HepG2 (cell line): ENCODE data around the gene PTPN13. TPM values are rescaled to one million over a fixed set of nuclear protein-coding genes. Genes with fewer than 3 reads are reported as not detected.

Source experiments
- ATAC-seq: fragments of 200-7000 bp; cut with Tn5 transposase; 3 replicates; pipeline ENCODE4 v1.9.1; 2020; ENCODE audit warnings: mild to moderate bottlenecking, moderate library complexity
- BruUV-seq: library from RNA; stranded (reverse); fragments of 400-500 nt; replicated peaks from 2 replicates; lab custom pipeline; 2021; lab: Mats Ljungman, UMichigan
- CTCF ChIA-PET: fragments of 300-600 bp; formaldehyde crosslinking; extraction: SDS; loops from one replicate; lab custom pipeline; 2021; ENCODE audit warnings: low total read pairs, inconsistent platforms, low intra/inter-chr PET ratio; lab: Yijun Ruan, JAX
- POLR2A ChIA-PET: fragments of 350-600 bp; sonication (Branson Sonifier 250); formaldehyde crosslinking; loops from one replicate; lab custom pipeline; 2020; ENCODE audit warnings: antibody characterized with exemption, inconsistent platforms; lab: Yijun Ruan, JAX
- DNase-seq: peaks from one replicate; pipeline ENCODE4 v3.0.0-alpha.2; 2015; ENCODE audit warnings: low spot score
- FAIRE-seq: peaks from 3 replicates; lab custom pipeline; 2011; peaks lifted over from hg19 to GRCh38; lab: Jason Lieb, UNC
- H2AFZ ChIP-seq: one replicate; pipeline ENCODE4 v1.6.1; 2011; ENCODE audit warnings: low read length, inconsistent platforms
- H3K27ac ChIP-seq: fragments of 300-600 bp; 3 replicates; pipeline ENCODE4 v1.8.0; 2011; ENCODE audit warnings: mixed run types, mild to moderate bottlenecking, mixed read lengths, low read length, inconsistent platforms; ENCODE audit not compliant: insufficient read depth; ENCODE audit errors: extremely low read length
- H3K27me3 ChIP-seq, 2 experiments: fragments of 200-600 bp in 1 of 2; 2 replicates in 1 of 2; 3 replicates in 1 of 2; pipeline versions ENCODE4 v1.6.0 to v1.8.0; 2011; ENCODE audit warnings: low read length in 2 of 2, mild to moderate bottlenecking in 2 of 2, moderate library complexity in 2 of 2, inconsistent platforms in 1 of 2; ENCODE audit not compliant: insufficient read depth in 2 of 2, control insufficient read depth in 1 of 2
- H3K36me3 ChIP-seq, 2 experiments: fragments of 200-600 bp in 1 of 2; replicated peaks in 1 of 2; 2 replicates in 1 of 2; 3 replicates in 1 of 2; pipeline versions ENCODE4 v1.5.1 to v1.8.0; 2011; ENCODE audit warnings: low read length in 2 of 2, inconsistent platforms in 1 of 2; ENCODE audit not compliant: insufficient read depth in 2 of 2, control insufficient read depth in 1 of 2
- H3K4me1 ChIP-seq: 2 replicates; pipeline ENCODE4 v1.5.1; 2012; ENCODE audit warnings: low read length, inconsistent platforms; ENCODE audit not compliant: insufficient read depth
- H3K4me2 ChIP-seq: 2 replicates; pipeline ENCODE4 v1.6.0; 2011; ENCODE audit warnings: low read depth, low read length, inconsistent platforms
- H3K4me3 ChIP-seq, 3 experiments: fragments of 200-600 bp in 1 of 3; sonication (generic), shearing (Covaris generic) in 1 of 3; replicated peaks in 1 of 3; 2 replicates each; pipeline ENCODE4 v1.5.1; 2011 to 2016; ENCODE audit warnings: low read length in 3 of 3, inconsistent platforms in 2 of 3, low read depth in 2 of 3, mild to moderate bottlenecking in 2 of 3, control low read depth in 1 of 3, mixed read lengths in 1 of 3; ENCODE audit not compliant: insufficient read depth in 1 of 3
- H3K79me2 ChIP-seq: one replicate; pipeline ENCODE4 v1.6.1; 2011; ENCODE audit warnings: low read length, inconsistent platforms; ENCODE audit not compliant: insufficient read depth
- H3K9ac ChIP-seq: 2 replicates; pipeline ENCODE4 v1.6.0; 2011; ENCODE audit warnings: mild to moderate bottlenecking, low read depth, low read length, inconsistent platforms; ENCODE audit not compliant: insufficient read depth
- H3K9me3 ChIP-seq: 2 replicates; pipeline ENCODE4 v1.5.1; 2012; ENCODE audit warnings: mild to moderate bottlenecking, low read length
- H4K20me1 ChIP-seq: 2 replicates; pipeline ENCODE4 v1.6.0; 2011; ENCODE audit warnings: inconsistent platforms, mild to moderate bottlenecking, low read length, moderate library complexity; ENCODE audit not compliant: insufficient read depth
- ADNP ChIP-seq: sonication (generic); formaldehyde crosslinking; IDR thresholded peaks from 2 replicates; pipeline ENCODE4 v1.4.0; 2020; ENCODE audit warnings: missing genetic modification reagents
- BRCA1 ChIP-seq: sonication (generic); formaldehyde crosslinking; IDR thresholded peaks from 2 replicates; pipeline ENCODE4 v1.4.0; 2020; ENCODE audit warnings: missing genetic modification reagents
- TEF ChIP-seq: sonication (generic); formaldehyde crosslinking; IDR thresholded peaks from 2 replicates; pipeline ENCODE4 v1.5.0; 2020; ENCODE audit warnings: missing genetic modification reagents
- YEATS4 ChIP-seq: sonication (generic); formaldehyde crosslinking; IDR thresholded peaks from 2 replicates; pipeline ENCODE4 v1.4.0; 2020; ENCODE audit warnings: missing genetic modification reagents, borderline replicate concordance
- ZFP41 ChIP-seq: sonication (generic); formaldehyde crosslinking; IDR thresholded peaks from 2 replicates; pipeline ENCODE4 v1.4.0; 2020; ENCODE audit warnings: mild to moderate bottlenecking, missing genetic modification reagents, borderline replicate concordance
- ZNF142 ChIP-seq: sonication (generic); formaldehyde crosslinking; IDR thresholded peaks from 2 replicates; pipeline ENCODE4 v1.4.0; 2020; ENCODE audit warnings: missing genetic modification reagents
- ZNF570 ChIP-seq: sonication (generic); formaldehyde crosslinking; IDR thresholded peaks from 2 replicates; pipeline ENCODE4 v1.4.0; 2020; ENCODE audit warnings: mild to moderate bottlenecking, missing genetic modification reagents, borderline replicate concordance
- ZNF572 ChIP-seq: sonication (generic); formaldehyde crosslinking; IDR thresholded peaks from 2 replicates; pipeline ENCODE4 v1.5.1; 2020; ENCODE audit warnings: mild to moderate bottlenecking, missing genetic modification reagents
- WGBS: methylation state at CpG from one replicate; pipeline ENCODE4 v1.1.6; 2017; ENCODE audit warnings: low lambda C conversion rate; 5-methylcytosine and 5-hydroxymethylcytosine counted together
- in situ Hi-C: cut with HindIII; loops from 2 replicates; pipeline ENCODE4 v1.10.0; 2017; ENCODE audit warnings: low pct_unique_long_range_greater_than_20kb; ENCODE audit not compliant: extremely low pct_ligation_motif_present
- intact Hi-C: fragments of 100-400 bp; cut with micrococcal nuclease; formaldehyde crosslinking; loops from one replicate; pipeline ENCODE4 v1.10.0; 2022; ENCODE audit not compliant: unreplicated experiment
- polyA plus RNA-seq, 8 experiments: library from polyadenylated mRNA; depleted of rRNA in 3 of 8; stranded (reverse) in 7 of 8; unstranded in 1 of 8; fragments of >200 nt; fragmentation: Illumina TruSeq in 4 of 8; extraction: Trizol in 4 of 8; gene quantifications; 2 replicates each; pipeline versions ENCODE4 v1.2.1 to v1.2.3, GENCODE V29; 2011 to 2016; ENCODE audit warnings: low read depth in 4 of 8, missing spikeins in 1 of 8, mixed read lengths in 1 of 8; ENCODE audit not compliant: insufficient read depth in 1 of 8
- total RNA-seq, 5 experiments: library from RNA; depleted of rRNA; stranded (reverse); fragments of >200 nt; fragmentation: Illumina TruSeq; extraction: Trizol; gene quantifications; 2 replicates each; pipeline ENCODE4 v1.2.3, GENCODE V29; 2016; ENCODE audit warnings: low read depth in 1 of 5

Gene PTPN13
- total and polyA plus RNA-seq, 2 of the 13 experiments (the other 11 are each of a cell fraction or from before 2014, with no cell fraction given) = not detected

DNA sequence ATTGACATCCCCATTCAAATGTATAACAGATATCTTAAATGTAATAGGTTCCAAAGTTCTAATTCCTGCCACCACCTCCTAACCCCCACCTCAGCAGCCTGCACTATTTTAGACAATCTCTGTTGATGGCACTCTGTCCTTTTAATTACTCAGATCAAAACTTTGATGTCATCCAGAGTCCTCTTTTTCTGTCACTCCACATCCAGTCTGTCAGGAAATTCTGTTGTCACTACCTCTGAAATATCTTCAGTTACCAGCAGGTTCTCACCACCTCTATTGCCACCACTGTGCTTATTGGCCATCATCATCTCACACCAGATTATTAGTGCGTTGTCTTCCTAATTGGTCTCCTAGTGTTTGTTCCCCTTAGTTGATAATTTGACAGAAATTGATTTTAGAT lies 76.2 kb downstream of the PTPN13 start:
- Histone ChIP-seq H3K27ac (no peak overlapping the region), H3K4me3 (no peak overlapping the region), H3K36me3 (no peaks in the 10 kb centered on the region), H3K9ac (no peak overlapping the region), H3K79me2 (no peaks in the 10 kb centered on the region), H3K27me3 (no peaks in the 10 kb centered on the region), H3K4me2 (no peak overlapping the region), H4K20me1 (no peaks in the 10 kb centered on the region), H3K4me1 (0 out of 2 replicates have a peak, but pooled peaks cover 1% of the 10 kb centered on the region), H2AFZ (no peak overlapping the region), H3K9me3 (no peaks in the 10 kb centered on the region)
- ATAC-seq = no peak
- POLR2A ChIA-PET = no interaction called here
- intact Hi-C loops = no loop called here
- TF ChIP-seq ZNF570 (CRISPR knock-in tag) (no peak), YEATS4 (CRISPR knock-in tag) (no peak), BRCA1 (CRISPR knock-in tag) (no peak), ZNF572 (CRISPR knock-in tag) (no peak), TEF (CRISPR knock-in tag) (no peak), ADNP (CRISPR knock-in tag) (no peak), ZFP41 (CRISPR knock-in tag) (no peak)
- 3% methylated on average over 1 of the region's 1 CpG for WGBS
- DNase-seq = no peak
- in situ Hi-C loops = no loop called here
- CTCF ChIA-PET = no interaction called here
- BruUV-seq = no TSS peak
- FAIRE-seq = no peak

DNA sequence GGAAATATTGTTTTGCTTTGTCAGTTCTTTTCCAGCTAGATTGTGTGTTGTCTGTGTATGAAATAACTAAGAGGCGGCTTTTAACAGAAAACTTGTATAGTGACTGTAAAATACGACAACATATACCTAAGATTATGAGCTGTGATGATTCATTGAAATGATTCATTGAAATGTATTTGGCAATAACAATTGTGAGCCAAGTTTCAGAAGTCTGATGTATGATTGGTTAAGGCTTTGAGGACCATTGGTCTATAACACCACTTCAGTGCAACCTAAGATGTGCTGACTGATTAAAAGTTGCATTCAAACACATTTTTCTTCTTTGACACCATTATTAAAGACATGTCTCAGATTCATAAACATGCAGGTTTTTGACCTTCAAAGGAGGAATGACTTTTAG lies 76.6 kb downstream of the PTPN13 start:
- Histone ChIP-seq H3K4me1 (peaks cover 6% of the 10 kb centered on the region; the same call in 1 of the 2 replicates), H3K9ac (no peak overlapping the region), H3K9me3 (no peaks in the 10 kb centered on the region), H3K79me2 (no peaks in the 10 kb centered on the region), H2AFZ (no peak overlapping the region), H3K4me3 (no peak overlapping the region), H3K36me3 (no peaks in the 10 kb centered on the region), H3K27me3 (no peaks in the 10 kb centered on the region), H4K20me1 (no peaks in the 10 kb centered on the region), H3K4me2 (no peak overlapping the region), H3K27ac (no peak overlapping the region)
- FAIRE-seq = no peak
- intact Hi-C loops (no loop called here), in situ Hi-C loops (no loop called here)
- ATAC-seq = no peak
- DNase-seq = no peak
- CTCF ChIA-PET = no interaction called here
- 0% methylated on average over 2 of the region's 2 CpGs for WGBS
- BruUV-seq = no TSS peak
- POLR2A ChIA-PET = no interaction called here
- no peak for TF ChIP-seq ZNF142 (CRISPR knock-in tag)
